WTC11 (cell line): ENCODE data around the gene IDH3B. TPM values are rescaled to one million over a fixed set of nuclear protein-coding genes. Genes with fewer than 3 reads are reported as not detected.

Experiments
- ATAC-seq: fragments of 200-7000 bp; cut with Tn5 transposase; 2 replicates; pipeline ENCODE4 v1.10.0; 2021; ENCODE audit warnings: mild to moderate bottlenecking, moderate library complexity
- CTCF ChIA-PET: fragments of 300-600 bp; sonication (Branson Sonifier 250); formaldehyde crosslinking; loops from one replicate; lab custom pipeline; 2021; ENCODE audit warnings: antibody characterized with exemption; lab: Charles Lee
- POLR2A ChIA-PET: fragments of 350-600 bp; sonication (Branson Sonifier 250); formaldehyde crosslinking; loops from one replicate; lab custom pipeline; 2021; ENCODE audit warnings: antibody characterized with exemption; lab: Charles Lee
- DNase-seq: peaks from one replicate; pipeline ENCODE4 v3.0.0; 2021; ENCODE audit warnings: low spot score
- H3K27ac Mint-ChIP-seq: 2 replicates; pipeline ENCODE4 v1.8.0; 2021; ENCODE audit warnings: mixed read lengths
- H3K27me3 Mint-ChIP-seq: 2 replicates; pipeline ENCODE4 v1.8.0; 2021; ENCODE audit warnings: low read depth, mild to moderate bottlenecking, moderate library complexity, mixed read lengths
- H3K36me3 Mint-ChIP-seq: 2 replicates; pipeline ENCODE4 v1.8.0; 2021; ENCODE audit warnings: mixed read lengths
- H3K4me1 Mint-ChIP-seq: 2 replicates; pipeline ENCODE4 v1.8.0; 2022; ENCODE audit warnings: mixed read lengths
- H3K4me3 Mint-ChIP-seq: 2 replicates; pipeline ENCODE4 v1.8.0; 2021; ENCODE audit warnings: mild to moderate bottlenecking, moderate library complexity, mixed read lengths
- H3K9me3 Mint-ChIP-seq: 2 replicates; pipeline ENCODE4 v1.8.0; 2021; ENCODE audit warnings: mixed read lengths
- CREB1 ChIP-seq: sonication (generic); formaldehyde crosslinking; IDR thresholded peaks from 2 replicates; pipeline ENCODE4 v1.8.0; 2023; ENCODE audit warnings: mild to moderate bottlenecking, missing genetic modification reagents
- ETV6 ChIP-seq: sonication (generic); formaldehyde crosslinking; IDR thresholded peaks from 2 replicates; pipeline ENCODE4 v1.8.1; 2022; ENCODE audit warnings: mild to moderate bottlenecking, missing genetic modification reagents
- JAZF1 ChIP-seq: fragments of 250-450 bp; sonication (Bioruptor Pico); IDR thresholded peaks from 2 replicates; pipeline ENCODE4 v1.9.0; 2021; ENCODE audit warnings: moderate library complexity, mild to moderate bottlenecking, inconsistent platforms
- NFE2L1 ChIP-seq: sonication (generic); formaldehyde crosslinking; IDR thresholded peaks from 2 replicates; pipeline ENCODE4 v1.8.1; 2023; ENCODE audit warnings: missing genetic modification reagents
- SOX15 ChIP-seq: fragments of 250-450 bp; sonication (Bioruptor Pico); IDR thresholded peaks from 2 replicates; pipeline ENCODE4 v1.9.0; 2021; ENCODE audit warnings: mild to moderate bottlenecking
- TEAD4 ChIP-seq: sonication (generic); formaldehyde crosslinking; IDR thresholded peaks from 2 replicates; pipeline ENCODE4 v1.8.0; 2022; ENCODE audit warnings: mild to moderate bottlenecking, missing genetic modification reagents
- ZNF138 ChIP-seq: sonication (generic); formaldehyde crosslinking; conservative IDR thresholded peaks from 2 replicates; pipeline ENCODE4 v1.8.1; 2022; ENCODE audit warnings: mild to moderate bottlenecking, moderate library complexity, missing genetic modification reagents
- ZNF219 ChIP-seq: sonication (generic); formaldehyde crosslinking; IDR thresholded peaks from 2 replicates; pipeline ENCODE4 v1.8.0; 2023; ENCODE audit warnings: missing genetic modification reagents, mild to moderate bottlenecking, borderline replicate concordance
- ZNF263 ChIP-seq: sonication (generic); formaldehyde crosslinking; IDR thresholded peaks from 2 replicates; pipeline ENCODE4 v1.8.1; 2022; ENCODE audit warnings: low read depth, mild to moderate bottlenecking, moderate library complexity, missing genetic modification reagents
- ZNF671 ChIP-seq: fragments of 250-450 bp; sonication (Bioruptor Pico); IDR thresholded peaks from 2 replicates; pipeline ENCODE4 v1.8.0; 2021; ENCODE audit warnings: mild to moderate bottlenecking
- total RNA-seq: library from RNA; stranded (reverse); gene quantifications from 3 replicates; pipeline ENCODE4 v1.2.3, GENCODE V29; 2021
- TF ChIP-seq, protein P1 (sequence below): sonication (generic); formaldehyde crosslinking; IDR thresholded peaks from 2 replicates; pipeline ENCODE4 v1.8.0; 2023; ENCODE audit warnings: missing genetic modification reagents, mild to moderate bottlenecking, borderline replicate concordance
- TF ChIP-seq, protein P2 (sequence below): fragments of 250-450 bp; sonication (Bioruptor Pico); IDR thresholded peaks from 2 replicates; pipeline ENCODE4 v1.9.0; 2021; ENCODE audit warnings: moderate library complexity, mild to moderate bottlenecking, inconsistent platforms, borderline replicate concordance
- TF ChIP-seq, protein P3 (sequence below): sonication (generic); formaldehyde crosslinking; IDR thresholded peaks from 2 replicates; pipeline ENCODE4 v1.8.0; 2022; ENCODE audit warnings: mild to moderate bottlenecking, missing genetic modification reagents
- TF ChIP-seq, protein P4 (sequence below): sonication (generic); formaldehyde crosslinking; IDR thresholded peaks from 2 replicates; pipeline ENCODE4 v1.8.1; 2023; ENCODE audit warnings: mild to moderate bottlenecking, missing genetic modification reagents, moderate library complexity
- TF ChIP-seq, protein P5 (sequence below): sonication (generic); formaldehyde crosslinking; IDR thresholded peaks from 2 replicates; pipeline ENCODE4 v1.8.0; 2023; ENCODE audit warnings: missing genetic modification reagents
- TF ChIP-seq, protein P6 (sequence below): sonication (generic); formaldehyde crosslinking; IDR thresholded peaks from 2 replicates; pipeline ENCODE4 v1.8.1; 2023; ENCODE audit warnings: mild to moderate bottlenecking, missing genetic modification reagents, moderate library complexity
- TF ChIP-seq, protein P7 (sequence below): sonication (generic); formaldehyde crosslinking; IDR thresholded peaks from 2 replicates; pipeline ENCODE4 v1.8.1; 2022; ENCODE audit warnings: low read depth, mild to moderate bottlenecking, moderate library complexity, missing genetic modification reagents, borderline replicate concordance
- TF ChIP-seq, protein P8 (sequence below): sonication (generic); formaldehyde crosslinking; conservative IDR thresholded peaks from 2 replicates; pipeline ENCODE4 v1.8.1; 2023; ENCODE audit warnings: mild to moderate bottlenecking, low read depth, missing genetic modification reagents, moderate library complexity

Gene IDH3B
- total RNA-seq, 1 experiment from 2014 or later: 136 TPM

DNA sequence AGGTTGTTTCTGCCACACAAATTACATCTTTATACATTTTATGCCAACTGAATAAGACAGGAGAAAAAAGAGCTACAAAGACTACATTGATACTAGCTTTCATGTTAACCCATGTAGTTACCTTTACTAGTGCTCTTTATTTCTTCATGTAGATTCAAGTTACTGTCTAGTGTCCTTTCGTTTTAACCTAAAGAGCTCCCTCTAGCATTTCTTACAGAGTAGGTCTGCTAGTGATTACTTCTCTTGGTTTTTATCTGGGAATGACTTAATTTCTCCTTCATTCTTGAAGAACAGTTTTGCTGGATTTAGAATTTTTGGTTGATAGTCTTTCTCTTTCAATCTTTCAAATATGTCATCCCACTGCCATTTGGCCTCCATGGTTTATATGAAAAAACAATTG is 32.8 kb downstream of the IDH3B start (continued):
- TF ChIP-seq, protein P1, sequence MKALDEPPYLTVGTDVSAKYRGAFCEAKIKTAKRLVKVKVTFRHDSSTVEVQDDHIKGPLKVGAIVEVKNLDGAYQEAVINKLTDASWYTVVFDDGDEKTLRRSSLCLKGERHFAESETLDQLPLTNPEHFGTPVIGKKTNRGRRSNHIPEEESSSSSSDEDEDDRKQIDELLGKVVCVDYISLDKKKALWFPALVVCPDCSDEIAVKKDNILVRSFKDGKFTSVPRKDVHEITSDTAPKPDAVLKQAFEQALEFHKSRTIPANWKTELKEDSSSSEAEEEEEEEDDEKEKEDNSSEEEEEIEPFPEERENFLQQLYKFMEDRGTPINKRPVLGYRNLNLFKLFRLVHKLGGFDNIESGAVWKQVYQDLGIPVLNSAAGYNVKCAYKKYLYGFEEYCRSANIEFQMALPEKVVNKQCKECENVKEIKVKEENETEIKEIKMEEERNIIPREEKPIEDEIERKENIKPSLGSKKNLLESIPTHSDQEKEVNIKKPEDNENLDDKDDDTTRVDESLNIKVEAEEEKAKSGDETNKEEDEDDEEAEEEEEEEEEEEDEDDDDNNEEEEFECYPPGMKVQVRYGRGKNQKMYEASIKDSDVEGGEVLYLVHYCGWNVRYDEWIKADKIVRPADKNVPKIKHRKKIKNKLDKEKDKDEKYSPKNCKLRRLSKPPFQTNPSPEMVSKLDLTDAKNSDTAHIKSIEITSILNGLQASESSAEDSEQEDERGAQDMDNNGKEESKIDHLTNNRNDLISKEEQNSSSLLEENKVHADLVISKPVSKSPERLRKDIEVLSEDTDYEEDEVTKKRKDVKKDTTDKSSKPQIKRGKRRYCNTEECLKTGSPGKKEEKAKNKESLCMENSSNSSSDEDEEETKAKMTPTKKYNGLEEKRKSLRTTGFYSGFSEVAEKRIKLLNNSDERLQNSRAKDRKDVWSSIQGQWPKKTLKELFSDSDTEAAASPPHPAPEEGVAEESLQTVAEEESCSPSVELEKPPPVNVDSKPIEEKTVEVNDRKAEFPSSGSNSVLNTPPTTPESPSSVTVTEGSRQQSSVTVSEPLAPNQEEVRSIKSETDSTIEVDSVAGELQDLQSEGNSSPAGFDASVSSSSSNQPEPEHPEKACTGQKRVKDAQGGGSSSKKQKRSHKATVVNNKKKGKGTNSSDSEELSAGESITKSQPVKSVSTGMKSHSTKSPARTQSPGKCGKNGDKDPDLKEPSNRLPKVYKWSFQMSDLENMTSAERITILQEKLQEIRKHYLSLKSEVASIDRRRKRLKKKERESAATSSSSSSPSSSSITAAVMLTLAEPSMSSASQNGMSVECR (CRISPR knock-in tag): no peak
- TF ChIP-seq, protein P2, sequence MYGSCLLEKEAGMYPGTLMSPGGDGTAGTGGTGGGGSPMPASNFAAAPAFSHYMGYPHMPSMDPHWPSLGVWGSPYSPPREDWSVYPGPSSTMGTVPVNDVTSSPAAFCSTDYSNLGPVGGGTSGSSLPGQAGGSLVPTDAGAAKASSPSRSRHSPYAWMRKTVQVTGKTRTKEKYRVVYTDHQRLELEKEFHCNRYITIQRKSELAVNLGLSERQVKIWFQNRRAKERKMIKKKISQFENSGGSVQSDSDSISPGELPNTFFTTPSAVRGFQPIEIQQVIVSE (CRISPR knock-in tag): no peak
- no peak for TF ChIP-seq ETV6 (CRISPR knock-in tag)
- TF ChIP-seq, protein P3, sequence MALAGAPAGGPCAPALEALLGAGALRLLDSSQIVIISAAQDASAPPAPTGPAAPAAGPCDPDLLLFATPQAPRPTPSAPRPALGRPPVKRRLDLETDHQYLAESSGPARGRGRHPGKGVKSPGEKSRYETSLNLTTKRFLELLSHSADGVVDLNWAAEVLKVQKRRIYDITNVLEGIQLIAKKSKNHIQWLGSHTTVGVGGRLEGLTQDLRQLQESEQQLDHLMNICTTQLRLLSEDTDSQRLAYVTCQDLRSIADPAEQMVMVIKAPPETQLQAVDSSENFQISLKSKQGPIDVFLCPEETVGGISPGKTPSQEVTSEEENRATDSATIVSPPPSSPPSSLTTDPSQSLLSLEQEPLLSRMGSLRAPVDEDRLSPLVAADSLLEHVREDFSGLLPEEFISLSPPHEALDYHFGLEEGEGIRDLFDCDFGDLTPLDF (CRISPR knock-in tag): no peak

DNA sequence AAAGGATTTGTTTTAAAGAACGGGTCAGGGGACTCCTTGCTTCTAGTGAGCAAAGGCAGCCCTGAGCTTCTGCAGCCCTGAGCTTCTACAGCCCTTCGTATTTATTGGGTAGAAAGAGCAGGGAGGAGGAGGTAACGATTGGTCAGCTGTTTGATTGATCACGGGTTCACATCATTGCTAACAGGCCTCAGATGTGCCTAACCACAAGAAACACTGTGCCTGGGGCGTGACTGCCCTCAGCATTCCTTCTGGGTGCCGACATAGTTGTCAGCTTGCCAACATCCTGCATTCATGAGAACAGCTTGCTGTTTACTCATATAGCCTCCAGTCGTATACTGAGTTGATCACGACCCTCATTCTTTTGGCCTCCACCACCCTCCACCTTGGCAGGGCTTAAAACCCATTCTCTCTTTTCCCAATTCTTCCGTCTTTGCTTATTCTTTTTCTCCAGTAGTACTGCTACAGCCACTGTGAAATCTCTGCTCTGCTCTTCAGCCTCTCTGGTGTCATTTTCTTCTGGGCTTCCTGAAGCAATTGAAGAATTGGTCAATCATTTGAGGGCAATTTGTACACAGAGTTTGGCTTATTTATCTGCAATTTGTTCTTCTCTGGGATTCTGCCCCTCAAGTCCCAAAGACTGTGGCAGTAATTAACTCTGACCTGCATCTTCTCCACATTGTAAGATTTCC is 37.0 kb downstream of the IDH3B start:
- H3K27ac Mint-ChIP-seq: no peak overlapping the region
- DNase-seq: no peak
- ChIA-PET POLR2A (no interaction called here), CTCF (no interaction called here)
- H3K27me3 Mint-ChIP-seq: peaks cover 34% of the 10 kb centered on the region
- no peaks in the 10 kb centered on the region for H3K36me3 Mint-ChIP-seq
- H3K4me3 Mint-ChIP-seq: no peak overlapping the region
- peaks cover 19% of the 10 kb centered on the region for H3K9me3 Mint-ChIP-seq
- TF ChIP-seq ZNF219 (CRISPR knock-in tag): no peak
- TF ChIP-seq JAZF1 (CRISPR knock-in tag): no peak
- TF ChIP-seq ZNF263 (CRISPR knock-in tag): no peak
- no peak for TF ChIP-seq ZNF138 (CRISPR knock-in tag)
- TF ChIP-seq NFE2L1 (CRISPR knock-in tag): no peak
- no peak for TF ChIP-seq SOX15 (CRISPR knock-in tag)
- TF ChIP-seq, protein P4, sequence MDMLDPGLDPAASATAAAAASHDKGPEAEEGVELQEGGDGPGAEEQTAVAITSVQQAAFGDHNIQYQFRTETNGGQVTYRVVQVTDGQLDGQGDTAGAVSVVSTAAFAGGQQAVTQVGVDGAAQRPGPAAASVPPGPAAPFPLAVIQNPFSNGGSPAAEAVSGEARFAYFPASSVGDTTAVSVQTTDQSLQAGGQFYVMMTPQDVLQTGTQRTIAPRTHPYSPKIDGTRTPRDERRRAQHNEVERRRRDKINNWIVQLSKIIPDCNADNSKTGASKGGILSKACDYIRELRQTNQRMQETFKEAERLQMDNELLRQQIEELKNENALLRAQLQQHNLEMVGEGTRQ (CRISPR knock-in tag): no peak
- TF ChIP-seq, protein P3 (CRISPR knock-in tag): no peak
- TF ChIP-seq, protein P5, sequence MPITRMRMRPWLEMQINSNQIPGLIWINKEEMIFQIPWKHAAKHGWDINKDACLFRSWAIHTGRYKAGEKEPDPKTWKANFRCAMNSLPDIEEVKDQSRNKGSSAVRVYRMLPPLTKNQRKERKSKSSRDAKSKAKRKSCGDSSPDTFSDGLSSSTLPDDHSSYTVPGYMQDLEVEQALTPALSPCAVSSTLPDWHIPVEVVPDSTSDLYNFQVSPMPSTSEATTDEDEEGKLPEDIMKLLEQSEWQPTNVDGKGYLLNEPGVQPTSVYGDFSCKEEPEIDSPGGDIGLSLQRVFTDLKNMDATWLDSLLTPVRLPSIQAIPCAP: no peak
- no peak for TF ChIP-seq ZNF671
- TF ChIP-seq, protein P6, sequence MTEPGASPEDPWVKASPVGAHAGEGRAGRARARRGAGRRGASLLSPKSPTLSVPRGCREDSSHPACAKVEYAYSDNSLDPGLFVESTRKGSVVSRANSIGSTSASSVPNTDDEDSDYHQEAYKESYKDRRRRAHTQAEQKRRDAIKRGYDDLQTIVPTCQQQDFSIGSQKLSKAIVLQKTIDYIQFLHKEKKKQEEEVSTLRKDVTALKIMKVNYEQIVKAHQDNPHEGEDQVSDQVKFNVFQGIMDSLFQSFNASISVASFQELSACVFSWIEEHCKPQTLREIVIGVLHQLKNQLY (CRISPR knock-in tag): no peak
- no peak for TF ChIP-seq ETV6 (CRISPR knock-in tag)
- TF ChIP-seq CREB1 (CRISPR knock-in tag): no peak
- TF ChIP-seq, protein P7, sequence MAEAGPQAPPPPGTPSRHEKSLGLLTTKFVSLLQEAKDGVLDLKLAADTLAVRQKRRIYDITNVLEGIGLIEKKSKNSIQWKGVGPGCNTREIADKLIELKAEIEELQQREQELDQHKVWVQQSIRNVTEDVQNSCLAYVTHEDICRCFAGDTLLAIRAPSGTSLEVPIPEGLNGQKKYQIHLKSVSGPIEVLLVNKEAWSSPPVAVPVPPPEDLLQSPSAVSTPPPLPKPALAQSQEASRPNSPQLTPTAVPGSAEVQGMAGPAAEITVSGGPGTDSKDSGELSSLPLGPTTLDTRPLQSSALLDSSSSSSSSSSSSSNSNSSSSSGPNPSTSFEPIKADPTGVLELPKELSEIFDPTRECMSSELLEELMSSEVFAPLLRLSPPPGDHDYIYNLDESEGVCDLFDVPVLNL: no peak
- no peak for TF ChIP-seq TEAD4 (CRISPR knock-in tag)
- TF ChIP-seq, protein P2 (CRISPR knock-in tag): no peak
- TF ChIP-seq, protein P8, sequence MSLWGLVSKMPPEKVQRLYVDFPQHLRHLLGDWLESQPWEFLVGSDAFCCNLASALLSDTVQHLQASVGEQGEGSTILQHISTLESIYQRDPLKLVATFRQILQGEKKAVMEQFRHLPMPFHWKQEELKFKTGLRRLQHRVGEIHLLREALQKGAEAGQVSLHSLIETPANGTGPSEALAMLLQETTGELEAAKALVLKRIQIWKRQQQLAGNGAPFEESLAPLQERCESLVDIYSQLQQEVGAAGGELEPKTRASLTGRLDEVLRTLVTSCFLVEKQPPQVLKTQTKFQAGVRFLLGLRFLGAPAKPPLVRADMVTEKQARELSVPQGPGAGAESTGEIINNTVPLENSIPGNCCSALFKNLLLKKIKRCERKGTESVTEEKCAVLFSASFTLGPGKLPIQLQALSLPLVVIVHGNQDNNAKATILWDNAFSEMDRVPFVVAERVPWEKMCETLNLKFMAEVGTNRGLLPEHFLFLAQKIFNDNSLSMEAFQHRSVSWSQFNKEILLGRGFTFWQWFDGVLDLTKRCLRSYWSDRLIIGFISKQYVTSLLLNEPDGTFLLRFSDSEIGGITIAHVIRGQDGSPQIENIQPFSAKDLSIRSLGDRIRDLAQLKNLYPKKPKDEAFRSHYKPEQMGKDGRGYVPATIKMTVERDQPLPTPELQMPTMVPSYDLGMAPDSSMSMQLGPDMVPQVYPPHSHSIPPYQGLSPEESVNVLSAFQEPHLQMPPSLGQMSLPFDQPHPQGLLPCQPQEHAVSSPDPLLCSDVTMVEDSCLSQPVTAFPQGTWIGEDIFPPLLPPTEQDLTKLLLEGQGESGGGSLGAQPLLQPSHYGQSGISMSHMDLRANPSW: no peak
- H3K4me1 Mint-ChIP-seq: no peaks in the 10 kb centered on the region
- ATAC-seq: no peak
